HepG2 (cell line): ENCODE results near the gene MORN3. TPM values are rescaled to one million over a fixed set of nuclear protein-coding genes. Genes with fewer than 3 reads are reported as not detected.

ENCODE experiments used
- ATAC-seq: fragments of 200-7000 bp; cut with Tn5 transposase; 3 replicates; pipeline ENCODE4 v1.9.1; 2020; ENCODE audit warnings: mild to moderate bottlenecking, moderate library complexity
- BruUV-seq: library from RNA; stranded (reverse); fragments of 400-500 nt; replicated peaks from 2 replicates; lab custom pipeline; 2021; lab: Mats Ljungman, UMichigan
- CTCF ChIA-PET: fragments of 300-600 bp; formaldehyde crosslinking; extraction: SDS; loops from one replicate; lab custom pipeline; 2021; ENCODE audit warnings: low total read pairs, inconsistent platforms, low intra/inter-chr PET ratio; lab: Yijun Ruan, JAX
- POLR2A ChIA-PET: fragments of 350-600 bp; sonication (Branson Sonifier 250); formaldehyde crosslinking; loops from one replicate; lab custom pipeline; 2020; ENCODE audit warnings: antibody characterized with exemption, inconsistent platforms; lab: Yijun Ruan, JAX
- DNase-seq: peaks from one replicate; pipeline ENCODE4 v3.0.0-alpha.2; 2015; ENCODE audit warnings: low spot score
- FAIRE-seq: peaks from 3 replicates; lab custom pipeline; 2011; peaks lifted over from hg19 to GRCh38; lab: Jason Lieb, UNC
- H2AFZ ChIP-seq: one replicate; pipeline ENCODE4 v1.6.1; 2011; ENCODE audit warnings: low read length, inconsistent platforms
- H3K27ac ChIP-seq: fragments of 300-600 bp; 3 replicates; pipeline ENCODE4 v1.8.0; 2011; ENCODE audit warnings: mixed run types, mild to moderate bottlenecking, mixed read lengths, low read length, inconsistent platforms; ENCODE audit not compliant: insufficient read depth; ENCODE audit errors: extremely low read length
- H3K27me3 ChIP-seq, 2 experiments: fragments of 200-600 bp in 1 of 2; 2 replicates in 1 of 2; 3 replicates in 1 of 2; pipeline versions ENCODE4 v1.6.0 to v1.8.0; 2011; ENCODE audit warnings: low read length in 2 of 2, mild to moderate bottlenecking in 2 of 2, moderate library complexity in 2 of 2, inconsistent platforms in 1 of 2; ENCODE audit not compliant: insufficient read depth in 2 of 2, control insufficient read depth in 1 of 2
- H3K36me3 ChIP-seq, 2 experiments: fragments of 200-600 bp in 1 of 2; replicated peaks in 1 of 2; 2 replicates in 1 of 2; 3 replicates in 1 of 2; pipeline versions ENCODE4 v1.5.1 to v1.8.0; 2011; ENCODE audit warnings: low read length in 2 of 2, inconsistent platforms in 1 of 2; ENCODE audit not compliant: insufficient read depth in 2 of 2, control insufficient read depth in 1 of 2
- H3K4me1 ChIP-seq: 2 replicates; pipeline ENCODE4 v1.5.1; 2012; ENCODE audit warnings: low read length, inconsistent platforms; ENCODE audit not compliant: insufficient read depth
- H3K4me2 ChIP-seq: 2 replicates; pipeline ENCODE4 v1.6.0; 2011; ENCODE audit warnings: low read depth, low read length, inconsistent platforms
- H3K4me3 ChIP-seq, 3 experiments: fragments of 200-600 bp in 1 of 3; sonication (generic), shearing (Covaris generic) in 1 of 3; replicated peaks in 1 of 3; 2 replicates each; pipeline ENCODE4 v1.5.1; 2011 to 2016; ENCODE audit warnings: low read length in 3 of 3, inconsistent platforms in 2 of 3, low read depth in 2 of 3, mild to moderate bottlenecking in 2 of 3, control low read depth in 1 of 3, mixed read lengths in 1 of 3; ENCODE audit not compliant: insufficient read depth in 1 of 3
- H3K79me2 ChIP-seq: one replicate; pipeline ENCODE4 v1.6.1; 2011; ENCODE audit warnings: low read length, inconsistent platforms; ENCODE audit not compliant: insufficient read depth
- H3K9ac ChIP-seq: 2 replicates; pipeline ENCODE4 v1.6.0; 2011; ENCODE audit warnings: mild to moderate bottlenecking, low read depth, low read length, inconsistent platforms; ENCODE audit not compliant: insufficient read depth
- H3K9me3 ChIP-seq: 2 replicates; pipeline ENCODE4 v1.5.1; 2012; ENCODE audit warnings: mild to moderate bottlenecking, low read length
- H4K20me1 ChIP-seq: 2 replicates; pipeline ENCODE4 v1.6.0; 2011; ENCODE audit warnings: inconsistent platforms, mild to moderate bottlenecking, low read length, moderate library complexity; ENCODE audit not compliant: insufficient read depth
- CAMTA2 ChIP-seq: sonication (generic); formaldehyde crosslinking; IDR thresholded peaks from 2 replicates; pipeline ENCODE4 v1.4.0; 2020; ENCODE audit warnings: mild to moderate bottlenecking, missing genetic modification reagents, borderline replicate concordance
- E2F2 ChIP-seq: sonication (generic); formaldehyde crosslinking; IDR thresholded peaks from 2 replicates; pipeline ENCODE4 v1.4.0; 2020; ENCODE audit warnings: missing genetic modification reagents, borderline replicate concordance
- GFI1 ChIP-seq: sonication (generic); formaldehyde crosslinking; IDR thresholded peaks from 2 replicates; pipeline ENCODE4 v1.5.0; 2020; ENCODE audit warnings: missing genetic modification reagents, mild to moderate bottlenecking, borderline replicate concordance
- SMAD9 ChIP-seq: sonication (generic); formaldehyde crosslinking; IDR thresholded peaks from 2 replicates; pipeline ENCODE4 v1.5.1; 2020; ENCODE audit warnings: mild to moderate bottlenecking, missing genetic modification reagents
- THAP11 ChIP-seq: IDR thresholded peaks from 2 replicates; pipeline ENCODE4 v1.6.1; 2016; ENCODE audit warnings: missing biosample characterization, missing genetic modification reagents
- ZEB1 ChIP-seq: IDR thresholded peaks from 2 replicates; pipeline ENCODE4 v1.6.1; 2012; ENCODE audit warnings: mild to moderate bottlenecking, low read depth, inconsistent platforms; ENCODE audit not compliant: insufficient replicate concordance
- ZKSCAN8 ChIP-seq: IDR thresholded peaks from 2 replicates; pipeline ENCODE4 v1.6.1; 2016; ENCODE audit warnings: borderline replicate concordance, missing genetic modification reagents, missing compliant biosample characterization
- ZNF564 ChIP-seq: sonication (generic); formaldehyde crosslinking; IDR thresholded peaks from 2 replicates; pipeline ENCODE4 v1.8.1; 2023; ENCODE audit warnings: mild to moderate bottlenecking, missing genetic modification reagents
- whole genome bisulfite sequencing: methylation state at CpG from one replicate; pipeline ENCODE4 v1.1.6; 2017; ENCODE audit warnings: low lambda C conversion rate; 5-methylcytosine and 5-hydroxymethylcytosine counted together
- in situ Hi-C: cut with HindIII; loops from 2 replicates; pipeline ENCODE4 v1.10.0; 2017; ENCODE audit warnings: low pct_unique_long_range_greater_than_20kb; ENCODE audit not compliant: extremely low pct_ligation_motif_present
- intact Hi-C: fragments of 100-400 bp; cut with micrococcal nuclease; formaldehyde crosslinking; loops from one replicate; pipeline ENCODE4 v1.10.0; 2022; ENCODE audit not compliant: unreplicated experiment
- polyA plus RNA-seq, 8 experiments: library from polyadenylated mRNA; depleted of rRNA in 3 of 8; stranded (reverse) in 7 of 8; unstranded in 1 of 8; fragments of >200 nt; fragmentation: Illumina TruSeq in 4 of 8; extraction: Trizol in 4 of 8; gene quantifications; 2 replicates each; pipeline versions ENCODE4 v1.2.1 to v1.2.3, GENCODE V29; 2011 to 2016; ENCODE audit warnings: low read depth in 4 of 8, missing spikeins in 1 of 8, mixed read lengths in 1 of 8; ENCODE audit not compliant: insufficient read depth in 1 of 8
- small RNA-seq, 3 experiments: library from RNA; depleted of rRNA; stranded (forward); fragments of <200 nt; gene quantifications; one replicate each; pipeline ENCODE3, GENCODE V24; 2012; ENCODE audit warnings: low read depth in 2 of 3, low replicate concordance in 1 of 3; ENCODE audit not compliant: insufficient read length in 3 of 3, insufficient read depth in 2 of 3
- total RNA-seq, 5 experiments: library from RNA; depleted of rRNA; stranded (reverse); fragments of >200 nt; fragmentation: Illumina TruSeq; extraction: Trizol; gene quantifications; 2 replicates each; pipeline ENCODE4 v1.2.3, GENCODE V29; 2016; ENCODE audit warnings: low read depth in 1 of 5
- TF ChIP-seq, protein P1 (sequence below): sonication (generic); formaldehyde crosslinking; IDR thresholded peaks from 2 replicates; pipeline ENCODE4 v1.4.0; 2020; ENCODE audit warnings: mild to moderate bottlenecking, low read depth, missing genetic modification reagents

Gene MORN3
- total and polyA plus RNA-seq, 2 of the 13 experiments (the other 11 are each of a cell fraction or from before 2014, with no cell fraction given), result 1.1 to 2.0 TPM

GRCh38 chr12:121602766-121603165 is 66.7 kb downstream of the MORN3 start (continued):
- TF ChIP-seq E2F2 (CRISPR knock-in tag) (no peak), THAP11 (CRISPR knock-in tag) (no peak), ZNF564 (no peak), SMAD9 (no peak)

GRCh38 chr12:121600702-121601336 is 68.6 kb downstream of the MORN3 start:
- POLR2A ChIA-PET, result no interaction called here
- ATAC-seq (peak; percentile 26; the same call in 1 of the 3 replicates), DNase-seq (no peak), FAIRE-seq (no peak)
- no peaks in the 10 kb centered on the region for H3K36me3 ChIP-seq
- in situ Hi-C loops, result no loop called here
- H3K79me2 ChIP-seq, result no peaks in the 10 kb centered on the region
- H3K4me1 ChIP-seq, result peaks cover 34% of the 10 kb centered on the region
- no peaks in the 10 kb centered on the region; a peak in 1 of 5 replicates for H3K27me3 ChIP-seq
- peak overlapping the region; percentile 40 for H3K4me2 ChIP-seq
- H3K27ac ChIP-seq, result no peak overlapping the region
- no peaks in the 10 kb centered on the region for H4K20me1 ChIP-seq
- no peak overlapping the region; a peak in 1 of 6 replicates for H3K4me3 ChIP-seq
- 0% methylated on average over 1 of the region's 6 CpGs for WGBS
- H2AFZ ChIP-seq, result no peak overlapping the region
- BruUV-seq, result no TSS peak
- CTCF ChIA-PET, result no interaction called here
- TF ChIP-seq, protein P1, sequence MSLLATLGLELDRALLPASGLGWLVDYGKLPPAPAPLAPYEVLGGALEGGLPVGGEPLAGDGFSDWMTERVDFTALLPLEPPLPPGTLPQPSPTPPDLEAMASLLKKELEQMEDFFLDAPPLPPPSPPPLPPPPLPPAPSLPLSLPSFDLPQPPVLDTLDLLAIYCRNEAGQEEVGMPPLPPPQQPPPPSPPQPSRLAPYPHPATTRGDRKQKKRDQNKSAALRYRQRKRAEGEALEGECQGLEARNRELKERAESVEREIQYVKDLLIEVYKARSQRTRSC (CRISPR knock-in tag), result no peak
- TF ChIP-seq CAMTA2 (CRISPR knock-in tag) (no peak), ZEB1 (peak; percentile 96), ZKSCAN8 (peak; percentile 95), GFI1 (CRISPR knock-in tag) (peak; percentile 39; the same call in 1 of the 2 replicates)
- TF ChIP-seq, all 625 proteins: peak for 3
- Histone ChIP-seq H3K9me3 (no peaks in the 10 kb centered on the region), H3K9ac (no peak overlapping the region)
- intact Hi-C loops, result no loop called here

Small RNA genes lying within 50 kb of the gene (small RNA-seq; reads per million reads assigned to genes)
- gene RNU6-1004P, result 0 reads per million in 3 experiments

Other genes with a start within 250 kb of the MORN3 start
- gene KDM2B, start 88.6 kb downstream of the MORN3 start, total RNA-seq (2016; rRNA removed; fragmentation: Illumina TruSeq; extraction: Trizol), result 25.3 and 26.1 TPM in 2 replicates
- gene KDM2B, start 88.6 kb downstream of the MORN3 start, polyA plus RNA-seq (2011; rRNA removed), result 17.0 and 17.5 TPM in 2 replicates
- 5.9 and 9.2 TPM in 2 replicates for gene ORAI1, start 43.1 kb downstream of the MORN3 start, total RNA-seq (2016; rRNA removed; fragmentation: Illumina TruSeq; extraction: Trizol)
- gene ORAI1, start 43.1 kb downstream of the MORN3 start, polyA plus RNA-seq (2011; rRNA removed), result 17.2 and 22.9 TPM in 2 replicates
- gene TMEM120B, start 43.1 kb upstream of the MORN3 start, total RNA-seq (2016; rRNA removed; fragmentation: Illumina TruSeq; extraction: Trizol), result 3.8 and 7.1 TPM in 2 replicates
- 12.9 and 14.3 TPM in 2 replicates for gene TMEM120B, start 43.1 kb upstream of the MORN3 start, polyA plus RNA-seq (2011; rRNA removed)
- 11.0 and 14.6 TPM in 2 replicates for gene RHOF, start 124.0 kb upstream of the MORN3 start, total RNA-seq (2016; rRNA removed; fragmentation: Illumina TruSeq; extraction: Trizol)
- gene RHOF, start 124.0 kb upstream of the MORN3 start, polyA plus RNA-seq (2011; rRNA removed), result 31.3 and 32.2 TPM in 2 replicates
- 1.4 and 1.8 TPM in 2 replicates for gene SETD1B, start 134.4 kb upstream of the MORN3 start, total RNA-seq (2016; rRNA removed; fragmentation: Illumina TruSeq; extraction: Trizol)
- 1.1 and 1.3 TPM in 2 replicates for gene SETD1B, start 134.4 kb upstream of the MORN3 start, polyA plus RNA-seq (2011; rRNA removed)
- 120 and 138 TPM in 2 replicates for gene HPD, start 189.2 kb upstream of the MORN3 start, total RNA-seq (2016; rRNA removed; fragmentation: Illumina TruSeq; extraction: Trizol)
- 195 and 197 TPM in 2 replicates for gene HPD, start 189.2 kb upstream of the MORN3 start, polyA plus RNA-seq (2011; rRNA removed)
- 61.1 and 73.9 TPM in 2 replicates for gene PSMD9, start 219.1 kb upstream of the MORN3 start, total RNA-seq (2016; rRNA removed; fragmentation: Illumina TruSeq; extraction: Trizol)
- gene PSMD9, start 219.1 kb upstream of the MORN3 start, polyA plus RNA-seq (2011; rRNA removed), result 41.4 and 53.5 TPM in 2 replicates
- gene CFAP251, start 248.9 kb upstream of the MORN3 start, total RNA-seq (2016; rRNA removed; fragmentation: Illumina TruSeq; extraction: Trizol), result 0.07 and 0.42 TPM in 2 replicates
- 0.30 and 0.47 TPM in 2 replicates for gene CFAP251, start 248.9 kb upstream of the MORN3 start, polyA plus RNA-seq (2011; rRNA removed)